Activated naive CD8-positive, alpha-beta T cell treated with anti-CD3 and anti-CD28 coated beads for 36 hours (primary cell): ENCODE measurements around the gene LIPK. TPM values are rescaled to one million over a fixed set of nuclear protein-coding genes. Genes with fewer than 3 reads are reported as not detected.
A peak's percentile ranks its signal among the peaks of the same experiment; 100 is the strongest.

Source experiments
- DNase-seq: peaks from one replicate; pipeline ENCODE4 v3.0.0; 2021
- H3K27ac Mint-ChIP-seq: one replicate; pipeline ENCODE4 v1.8.0; 2022; ENCODE audit warnings: mild to moderate bottlenecking, moderate library complexity, mixed read lengths
- H3K27me3 Mint-ChIP-seq: one replicate; pipeline ENCODE4 v1.8.0; 2022; ENCODE audit warnings: mild to moderate bottlenecking, mixed read lengths
- H3K36me3 Mint-ChIP-seq: one replicate; pipeline ENCODE4 v1.8.0; 2021; ENCODE audit warnings: mild to moderate bottlenecking, mixed read lengths
- H3K4me1 Mint-ChIP-seq: one replicate; pipeline ENCODE4 v1.8.0; 2021; ENCODE audit warnings: mixed read lengths
- H3K4me3 Mint-ChIP-seq: one replicate; pipeline ENCODE4 v1.8.0; 2022; ENCODE audit warnings: mild to moderate bottlenecking, moderate library complexity, mixed read lengths
- H3K9me3 Mint-ChIP-seq: one replicate; pipeline ENCODE4 v1.8.0; 2022; ENCODE audit warnings: mixed read lengths
- total RNA-seq, 2 experiments: library from RNA; stranded (reverse); gene quantifications; one replicate each; pipeline ENCODE4 v1.2.3, GENCODE V29; 2021

Gene LIPK
- total RNA-seq, 2 experiments from 2014 or later: not detected

DNA sequence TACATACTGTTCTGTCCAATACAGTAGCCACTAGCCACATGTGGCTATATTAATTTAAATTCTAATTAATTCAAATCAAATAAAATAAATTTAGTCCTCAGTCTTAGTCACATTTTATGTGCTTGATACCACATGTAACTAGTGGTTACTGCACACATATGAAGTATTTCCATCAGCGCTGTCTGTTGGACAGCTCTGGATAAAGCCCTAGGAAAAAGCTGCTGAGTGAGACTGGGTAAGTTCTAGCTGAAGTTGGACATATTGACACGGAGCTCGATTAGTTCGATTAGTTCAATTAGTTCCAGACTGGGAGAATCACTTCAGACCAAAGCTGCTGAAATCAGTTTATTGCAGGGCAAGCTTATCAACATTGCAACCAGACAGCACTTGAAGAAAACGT lies 81.4 kb downstream of the LIPK start:
- Mint-ChIP-seq H3K4me3 (no peak overlapping the region), H3K36me3 (no peaks in the 10 kb centered on the region), H3K27ac (no peak overlapping the region), H3K4me1 (peaks cover 14% of the 10 kb centered on the region), H3K27me3 (no peaks in the 10 kb centered on the region), H3K9me3 (no peaks in the 10 kb centered on the region)
- no peak for DNase-seq

DNA sequence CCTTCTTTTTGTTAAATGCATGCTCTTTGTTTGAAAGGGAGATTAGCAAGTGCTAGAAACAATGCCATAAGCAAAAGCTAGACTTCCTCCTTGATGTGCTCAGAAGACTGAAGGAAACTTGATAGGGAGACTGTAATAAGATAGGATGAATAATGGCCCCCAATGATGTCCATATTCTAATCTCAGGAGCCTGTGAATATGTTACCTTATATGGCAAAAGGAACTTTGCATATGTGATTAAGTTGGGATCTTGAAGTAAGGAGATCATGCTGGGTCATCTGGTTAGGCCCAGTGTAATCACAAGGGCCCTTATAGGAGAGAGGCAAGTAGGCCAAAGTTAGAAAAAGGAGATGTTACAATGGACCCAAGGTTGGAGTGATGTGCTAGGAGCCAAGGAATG lies 82.9 kb downstream of the LIPK start:
- no peaks in the 10 kb centered on the region for H3K9me3 Mint-ChIP-seq
- H3K27ac Mint-ChIP-seq: no peak overlapping the region
- no peaks in the 10 kb centered on the region for H3K27me3 Mint-ChIP-seq
- peaks cover 2% of the 10 kb centered on the region for H3K36me3 Mint-ChIP-seq
- no peak overlapping the region for H3K4me3 Mint-ChIP-seq
- no peak for DNase-seq
- peaks cover 25% of the 10 kb centered on the region for H3K4me1 Mint-ChIP-seq

DNA sequence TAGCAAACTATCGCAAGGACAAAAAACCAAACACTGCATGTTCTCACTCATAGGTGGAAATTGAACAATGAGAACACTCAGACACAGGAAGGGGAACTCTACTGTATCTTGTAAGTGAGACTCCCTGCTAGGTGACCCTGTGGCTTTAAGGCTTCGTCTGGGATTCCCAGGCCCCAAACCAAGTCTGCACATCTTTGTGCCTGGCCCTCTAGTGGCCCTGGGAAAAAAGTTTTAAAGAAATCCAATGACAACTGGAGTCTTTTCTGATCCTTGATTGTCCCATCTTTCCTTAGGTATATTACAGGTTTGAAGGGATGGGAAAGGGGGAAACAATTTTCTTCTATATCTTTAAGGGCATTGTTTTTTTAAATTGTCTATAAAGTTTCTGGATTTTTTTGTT lies 85.9 kb downstream of the LIPK start:
- Mint-ChIP-seq H3K9me3 (no peaks in the 10 kb centered on the region), H3K27ac (no peak overlapping the region), H3K36me3 (peaks cover 2% of the 10 kb centered on the region), H3K4me3 (no peak overlapping the region), H3K4me1 (peaks cover 26% of the 10 kb centered on the region), H3K27me3 (peaks cover 3% of the 10 kb centered on the region)
- peak; percentile 14 for DNase-seq

DNA sequence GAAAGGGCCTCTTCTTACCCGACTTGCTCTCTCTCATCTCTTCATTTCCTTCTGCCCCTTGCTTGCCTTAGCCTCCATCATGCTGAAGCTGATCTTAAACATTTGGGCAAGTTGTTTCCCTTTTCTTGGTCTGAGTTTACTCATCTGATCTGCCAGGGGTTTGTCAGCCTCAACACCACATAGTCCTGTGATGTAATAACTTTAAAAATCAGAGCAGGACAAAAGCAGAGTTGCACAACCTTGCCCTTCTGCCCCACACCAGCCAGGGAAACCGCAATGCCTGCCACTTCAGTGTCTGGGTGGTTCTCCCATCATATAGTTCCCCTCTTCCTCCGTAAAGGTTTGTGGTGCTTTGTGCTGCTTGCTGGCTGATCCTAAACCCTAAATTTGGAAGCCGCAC lies 86.6 kb downstream of the LIPK start:
- H3K4me1 Mint-ChIP-seq: peaks cover 26% of the 10 kb centered on the region
- no peak for DNase-seq
- H3K27me3 Mint-ChIP-seq: peaks cover 3% of the 10 kb centered on the region

DNA sequence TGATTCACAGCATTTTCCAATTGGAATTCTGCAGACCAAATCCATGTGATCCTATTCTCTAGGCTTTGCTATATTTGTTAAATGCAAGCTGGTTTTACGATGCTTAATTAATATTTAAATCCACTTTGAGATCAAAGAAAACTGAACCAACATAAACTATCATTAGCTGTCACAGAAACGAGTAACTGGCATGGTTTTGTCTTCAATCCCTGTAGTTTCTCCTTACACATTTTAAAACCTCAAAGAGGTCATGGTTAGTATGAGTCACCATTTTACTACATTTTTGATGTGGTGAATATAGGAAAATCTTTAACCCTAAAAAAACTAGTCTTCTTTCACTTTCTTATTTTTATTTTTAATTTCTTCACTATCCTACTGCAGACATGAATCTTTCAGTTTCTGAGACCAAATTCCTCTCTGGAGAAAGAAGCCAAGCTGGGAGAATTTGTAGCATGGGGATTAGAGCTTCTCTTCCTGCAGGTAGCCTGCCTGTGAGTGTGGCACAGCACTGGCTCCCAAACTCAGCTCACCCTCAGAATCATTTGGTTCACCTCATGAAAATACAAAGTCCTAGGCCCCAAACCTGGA lies 87.8 kb downstream of the LIPK start:
- H3K27ac Mint-ChIP-seq: peak overlapping the region; percentile 60
- H3K9me3 Mint-ChIP-seq: no peaks in the 10 kb centered on the region
- H3K27me3 Mint-ChIP-seq: peaks cover 8% of the 10 kb centered on the region
- peaks cover 2% of the 10 kb centered on the region for H3K36me3 Mint-ChIP-seq
- DNase-seq: no peak
- peaks cover 26% of the 10 kb centered on the region for H3K4me1 Mint-ChIP-seq
- no peak overlapping the region for H3K4me3 Mint-ChIP-seq

More for the DNA sequence above, 86.6 kb downstream of the LIPK start:
- Mint-ChIP-seq H3K9me3 (no peaks in the 10 kb centered on the region), H3K4me3 (no peak overlapping the region), H3K27ac (no peak overlapping the region), H3K36me3 (peaks cover 2% of the 10 kb centered on the region)

GRCh38 chr10:88794731-88795130 lies 88.7 kb downstream of the LIPK start:
- DNase-seq: no peak
- H3K4me3 Mint-ChIP-seq: no peak overlapping the region
- H3K27me3 Mint-ChIP-seq: peaks cover 8% of the 10 kb centered on the region
- H3K36me3 Mint-ChIP-seq: peaks cover 2% of the 10 kb centered on the region
- H3K9me3 Mint-ChIP-seq: no peaks in the 10 kb centered on the region
- peaks cover 26% of the 10 kb centered on the region for H3K4me1 Mint-ChIP-seq
- no peak overlapping the region for H3K27ac Mint-ChIP-seq

- peak; percentile 13 for DNase-seq
- H3K27me3 Mint-ChIP-seq: peaks cover 8% of the 10 kb centered on the region
- no peaks in the 10 kb centered on the region for H3K36me3 Mint-ChIP-seq
- peaks cover 9% of the 10 kb centered on the region for H3K4me1 Mint-ChIP-seq
- H3K9me3 Mint-ChIP-seq: no peaks in the 10 kb centered on the region
- no peak overlapping the region for H3K4me3 Mint-ChIP-seq
- no peak overlapping the region for H3K27ac Mint-ChIP-seq
These were observed 94.4 kb downstream of the LIPK start for GRCh38 chr10:88800152-88801125.

Other genes starting within 250 kb of the LIPK start
- gene RNLS, start 122.9 kb upstream of the LIPK start, total RNA-seq: 1 to 10 TPM; 4.0 to 4.3 TPM
- not detected for gene LIPJ, start 119.5 kb upstream of the LIPK start, total RNA-seq
- not detected for gene LIPF, start 41.8 kb upstream of the LIPK start, total RNA-seq
- not detected for gene LIPN, start 53.8 kb downstream of the LIPK start, total RNA-seq
- not detected for gene LIPM, start 96.5 kb downstream of the LIPK start, total RNA-seq
- gene ANKRD22, start 145.6 kb downstream of the LIPK start, total RNA-seq: not detected
- 10 to 100 TPM; 27.8 to 28.4 TPM for gene STAMBPL1, start 174.0 kb downstream of the LIPK start, total RNA-seq
- 1 to 10 TPM; 4.7 to 5.0 TPM for gene ACTA2, start 246.5 kb downstream of the LIPK start, total RNA-seq